ENCODE data around the gene EREG.
"Not testable (repeated sequence)": the region's sequence is repeated elsewhere in the genome, so short reads cannot be mapped to it uniquely, and the experiment has no call there.

The EREG gene

GRCh38 chr4:74330295-74330750, 34.6 kb upstream of the EREG start:
- Mint-ChIP-seq H3K4me3 (no peak overlapping the region), H3K27me3 (peaks cover 17 to 19% of the 10 kb centered on the region in 2 donors), H3K9me3 (peaks cover 0 to 3% of the 10 kb centered on the region in 2 donors), H3K4me1 (peaks cover 0 to 1% of the 10 kb centered on the region in 2 donors), H3K27ac (no peak overlapping the region), H3K36me3 (no peaks in the 10 kb centered on the region)
- DNase-seq = no peak
- no peak for ATAC-seq (replicated peaks)

- H3K27me3 Mint-ChIP-seq = peaks cover 17 to 19% of the 10 kb centered on the region in 2 donors
- H3K9me3 Mint-ChIP-seq = peaks cover 0 to 3% of the 10 kb centered on the region in 2 donors
- peaks cover 1 to 8% of the 10 kb centered on the region in 2 donors for H3K4me1 Mint-ChIP-seq
- ATAC-seq (replicated peaks) (no peak), DNase-seq (no peak)
- no peak overlapping the region for H3K27ac Mint-ChIP-seq
- no peak overlapping the region for H3K4me3 Mint-ChIP-seq
- H3K36me3 Mint-ChIP-seq = no peaks in the 10 kb centered on the region
These were observed 33.7 kb upstream of the EREG start for GRCh38 chr4:74331252-74331651.

DNA sequence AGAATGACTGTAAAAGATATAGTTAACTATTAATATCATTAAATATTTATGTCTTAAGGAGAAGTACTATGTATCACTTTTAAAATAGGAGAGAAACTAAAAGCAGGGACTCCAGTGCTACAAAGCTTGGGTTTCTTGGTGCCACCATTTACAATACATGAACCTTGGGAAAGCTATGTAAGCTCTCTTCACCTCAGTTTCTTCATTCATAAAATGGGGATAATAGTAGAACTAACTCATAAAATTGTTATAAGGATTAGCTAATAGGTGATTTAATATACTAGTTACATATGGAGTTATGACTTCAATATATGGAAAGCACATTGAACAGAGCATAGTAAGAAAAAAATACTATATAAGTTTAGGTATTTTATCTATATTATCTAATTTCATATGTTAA, 33.0 kb upstream of the EREG start:
- Mint-ChIP-seq H3K4me1 (peaks cover 1 to 8% of the 10 kb centered on the region in 2 donors), H3K4me3 (no peak overlapping the region), H3K36me3 (no peaks in the 10 kb centered on the region), H3K27ac (no peak overlapping the region), H3K27me3 (peaks cover 17 to 19% of the 10 kb centered on the region in 2 donors), H3K9me3 (peaks cover 0 to 3% of the 10 kb centered on the region in 2 donors)
- DNase-seq (no peak), ATAC-seq (replicated peaks) (no peak)

DNA sequence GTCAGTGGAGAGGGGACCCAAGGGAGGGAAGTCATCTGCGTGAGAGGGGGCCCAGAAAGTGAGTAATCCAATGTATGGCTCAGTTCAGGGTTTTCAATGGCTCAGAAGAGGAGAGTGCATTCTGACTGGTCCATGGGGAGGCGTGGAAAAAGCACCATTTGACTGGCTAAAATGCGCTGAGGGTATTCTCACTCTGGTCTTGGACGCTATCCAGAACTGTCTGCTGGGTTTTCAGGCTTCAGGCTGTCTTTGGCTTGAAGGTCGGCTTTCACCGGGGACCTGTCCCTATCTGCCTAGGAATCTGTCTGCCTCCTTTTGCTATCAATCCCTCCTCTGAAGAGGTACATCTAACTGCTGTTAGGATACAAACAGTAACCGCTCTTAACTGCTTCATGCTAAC, 30.3 kb upstream of the EREG start:
- Mint-ChIP-seq H3K27ac (no peak overlapping the region), H3K36me3 (no peaks in the 10 kb centered on the region), H3K4me3 (no peak overlapping the region), H3K9me3 (peaks cover 0 to 3% of the 10 kb centered on the region in 2 donors), H3K27me3 (peaks cover 5 to 8% of the 10 kb centered on the region in 2 donors), H3K4me1 (peaks cover 1 to 8% of the 10 kb centered on the region in 2 donors)
- no peak for ATAC-seq (replicated peaks)
- no peak for DNase-seq

- Mint-ChIP-seq H3K36me3 (no peaks in the 10 kb centered on the region), H3K4me1 (peaks cover 1 to 8% of the 10 kb centered on the region in 2 donors), H3K27ac (no peak overlapping the region), H3K4me3 (no peak overlapping the region), H3K9me3 (peaks cover 0 to 6% of the 10 kb centered on the region in 2 donors), H3K27me3 (peaks cover 8 to 9% of the 10 kb centered on the region in 2 donors)
- ATAC-seq (replicated peaks) = peak in 1 of 2 donors; percentile 78
- DNase-seq = no peak
These were observed 29.5 kb upstream of the EREG start for GRCh38 chr4:74335341-74336021.

DNA sequence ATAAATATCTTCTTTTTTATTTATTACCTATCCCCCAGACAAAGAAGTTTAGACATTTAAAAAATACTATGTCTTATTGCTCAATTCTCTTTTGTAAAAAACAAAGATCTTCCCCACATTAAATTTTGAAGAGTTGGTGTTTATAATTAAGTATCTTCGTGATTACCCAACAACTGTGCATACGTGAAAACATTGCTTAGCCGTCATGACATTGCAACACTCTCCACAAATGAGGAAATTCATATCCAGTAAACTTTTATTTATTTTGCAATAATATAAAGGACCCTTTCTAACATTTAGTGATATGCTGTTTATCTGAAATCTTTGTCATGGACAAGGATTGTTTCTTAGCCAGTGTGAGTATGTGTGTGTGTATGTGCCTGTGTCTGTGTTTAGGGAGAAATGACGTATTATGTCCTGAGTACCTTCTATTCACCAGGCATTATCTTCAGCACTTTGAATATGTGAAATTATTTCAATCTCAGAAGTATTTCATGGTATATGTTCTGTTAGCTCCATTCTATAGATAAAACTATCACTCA, 26.1 kb upstream of the EREG start:
- Mint-ChIP-seq H3K4me3 (no peak overlapping the region), H3K27ac (no peak overlapping the region), H3K36me3 (no peaks in the 10 kb centered on the region), H3K27me3 (peaks cover 21 to 22% of the 10 kb centered on the region in 2 donors), H3K4me1 (peaks cover 1 to 8% of the 10 kb centered on the region in 2 donors), H3K9me3 (peaks cover 12 to 16% of the 10 kb centered on the region in 2 donors)
- ATAC-seq (replicated peaks) (no peak), DNase-seq (no peak)

DNA sequence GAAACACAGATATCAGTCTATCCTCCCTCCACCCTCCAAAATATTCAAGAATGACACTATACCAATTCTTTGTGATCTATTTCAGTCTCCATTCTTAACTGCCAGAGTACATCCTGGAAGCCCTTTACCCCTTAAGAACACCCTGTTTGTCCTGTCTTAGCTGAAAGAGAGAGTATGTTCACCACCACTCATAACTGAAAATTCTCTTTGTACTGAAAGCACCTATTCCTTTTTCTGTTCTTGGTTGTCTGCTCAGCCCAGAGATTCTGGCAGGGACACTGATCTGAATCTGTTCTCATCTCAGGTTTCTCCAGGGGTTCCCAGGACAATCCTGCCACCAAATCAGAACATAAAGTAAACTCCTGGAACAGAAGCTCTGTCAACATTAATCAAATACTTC, 25.4 kb upstream of the EREG start:
- ATAC-seq (replicated peaks) = no peak
- H3K27ac Mint-ChIP-seq = no peak overlapping the region

DNA sequence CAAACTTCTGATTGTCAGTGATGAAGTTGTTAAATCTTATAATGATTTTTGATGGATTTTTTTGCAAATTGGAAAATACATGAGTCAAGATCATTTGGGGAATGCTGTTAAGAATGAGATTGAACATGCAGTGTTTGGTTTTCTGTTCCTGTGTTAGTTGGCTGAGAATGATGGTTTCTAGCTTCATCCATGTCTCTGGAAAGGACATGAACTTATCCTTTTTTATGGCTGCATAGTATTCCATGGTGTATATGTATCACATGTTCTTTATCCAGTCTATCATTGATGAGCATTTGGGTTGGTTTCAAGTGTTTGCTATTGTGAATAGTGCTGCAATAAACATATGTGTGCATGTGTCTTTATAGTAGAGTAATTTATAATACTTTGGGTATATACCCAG, 24.5 kb upstream of the EREG start:
- not testable (repeated sequence) for H3K27ac Mint-ChIP-seq; H3K4me3 Mint-ChIP-seq; DNase-seq; ATAC-seq (replicated peaks); H3K36me3 Mint-ChIP-seq; H3K4me1 Mint-ChIP-seq
- H3K27me3 Mint-ChIP-seq = peaks cover 14 to 17% of the 10 kb centered on the region in 2 donors
- H3K9me3 Mint-ChIP-seq = peaks cover 16 to 25% of the 10 kb centered on the region in 2 donors

More for the DNA sequence above, 25.4 kb upstream of the EREG start:
- Mint-ChIP-seq H3K9me3 (peaks cover 14 to 18% of the 10 kb centered on the region in 2 donors), H3K27me3 (peaks cover 15 to 18% of the 10 kb centered on the region in 2 donors), H3K4me3 (no peak overlapping the region), H3K36me3 (peaks cover 0 to 3% of the 10 kb centered on the region in 2 donors), H3K4me1 (peaks cover 1 to 8% of the 10 kb centered on the region in 2 donors)
- DNase-seq = no peak

DNA sequence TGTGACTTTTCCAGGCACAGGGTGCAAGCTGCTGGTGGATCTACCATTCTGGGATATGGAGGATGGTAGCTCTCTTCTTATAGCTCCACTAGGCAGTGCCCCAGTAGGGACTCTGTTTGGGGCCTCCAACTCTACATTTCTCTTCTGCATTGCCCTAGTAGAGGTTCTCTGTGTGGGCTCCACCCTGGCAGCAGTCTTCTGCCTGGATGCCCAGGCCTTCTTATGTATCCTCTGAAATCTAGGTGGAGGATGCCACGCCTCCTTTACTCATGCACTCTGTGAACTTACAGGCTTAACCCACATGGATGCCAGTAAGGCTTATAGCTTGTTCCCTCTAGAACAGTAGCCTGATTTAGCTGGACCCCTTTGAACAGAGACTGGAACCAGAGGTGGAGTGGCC, 20.9 kb upstream of the EREG start:
- no peak for DNase-seq
- H3K4me3 Mint-ChIP-seq = no peak overlapping the region
- no peak for ATAC-seq (replicated peaks)
- no peaks in the 10 kb centered on the region for H3K4me1 Mint-ChIP-seq
- H3K9me3 Mint-ChIP-seq = peaks cover 16 to 26% of the 10 kb centered on the region in 2 donors
- no peak overlapping the region for H3K27ac Mint-ChIP-seq
- H3K36me3 Mint-ChIP-seq = peaks cover 0 to 3% of the 10 kb centered on the region in 2 donors
- H3K27me3 Mint-ChIP-seq = peaks cover 17 to 30% of the 10 kb centered on the region in 2 donors

GRCh38 chr4:74353858-74354257, 11.1 kb upstream of the EREG start:
- Mint-ChIP-seq H3K9me3 (no peaks in the 10 kb centered on the region), H3K36me3 (no peaks in the 10 kb centered on the region), H3K27me3 (peaks cover 5 to 8% of the 10 kb centered on the region in 2 donors), H3K27ac (no peak overlapping the region), H3K4me1 (peaks cover 0 to 7% of the 10 kb centered on the region in 2 donors), H3K4me3 (no peak overlapping the region)
- ATAC-seq (replicated peaks) = no peak
- DNase-seq = no peak

GRCh38 chr4:74357965-74358364, 7.0 kb upstream of the EREG start:
- ATAC-seq (replicated peaks) = no peak
- Mint-ChIP-seq H3K27ac (no peak overlapping the region), H3K4me1 (peaks cover 0 to 7% of the 10 kb centered on the region in 2 donors), H3K9me3 (no peaks in the 10 kb centered on the region), H3K4me3 (no peak overlapping the region), H3K27me3 (peaks cover 10 to 11% of the 10 kb centered on the region in 2 donors), H3K36me3 (peaks cover 0 to 2% of the 10 kb centered on the region in 2 donors)
- no peak for DNase-seq

DNA sequence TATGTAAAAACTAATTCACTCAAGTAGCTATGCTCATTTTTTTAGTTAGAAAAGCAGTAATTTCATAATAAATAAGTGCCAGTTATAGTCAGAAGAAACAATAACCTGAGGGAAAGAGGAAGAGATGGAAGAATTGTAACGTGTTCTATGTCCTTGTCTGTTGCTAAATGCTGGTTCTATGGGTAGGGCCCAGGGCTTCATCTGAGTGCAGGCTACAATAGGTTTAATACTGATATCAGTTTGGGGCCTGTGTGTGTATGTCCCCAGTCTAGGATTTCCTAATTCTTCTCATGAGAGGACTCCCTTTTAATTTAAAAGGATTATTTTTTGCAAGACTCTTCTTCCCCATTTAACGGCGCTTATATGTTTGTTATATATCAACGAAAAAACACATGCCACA, 3.3 kb upstream of the EREG start:
- H3K9me3 Mint-ChIP-seq = no peaks in the 10 kb centered on the region
- DNase-seq (no peak), ATAC-seq (replicated peaks) (no peak)
- H3K36me3 Mint-ChIP-seq = peaks cover 0 to 3% of the 10 kb centered on the region in 2 donors
- peaks cover 15 to 19% of the 10 kb centered on the region in 2 donors for H3K4me1 Mint-ChIP-seq
- H3K27me3 Mint-ChIP-seq = peaks cover 26 to 37% of the 10 kb centered on the region in 2 donors
- H3K4me3 Mint-ChIP-seq = no peak overlapping the region
- H3K27ac Mint-ChIP-seq = no peak overlapping the region

GRCh38 chr4:74362347-74362746, 2.6 kb upstream of the EREG start:
- Mint-ChIP-seq H3K4me3 (no peak overlapping the region), H3K9me3 (no peaks in the 10 kb centered on the region), H3K36me3 (peaks cover 0 to 3% of the 10 kb centered on the region in 2 donors), H3K4me1 (peaks cover 15 to 19% of the 10 kb centered on the region in 2 donors), H3K27ac (no peak overlapping the region), H3K27me3 (peaks cover 26 to 42% of the 10 kb centered on the region in 2 donors)
- DNase-seq = no peak
- ATAC-seq (replicated peaks) = no peak

DNA sequence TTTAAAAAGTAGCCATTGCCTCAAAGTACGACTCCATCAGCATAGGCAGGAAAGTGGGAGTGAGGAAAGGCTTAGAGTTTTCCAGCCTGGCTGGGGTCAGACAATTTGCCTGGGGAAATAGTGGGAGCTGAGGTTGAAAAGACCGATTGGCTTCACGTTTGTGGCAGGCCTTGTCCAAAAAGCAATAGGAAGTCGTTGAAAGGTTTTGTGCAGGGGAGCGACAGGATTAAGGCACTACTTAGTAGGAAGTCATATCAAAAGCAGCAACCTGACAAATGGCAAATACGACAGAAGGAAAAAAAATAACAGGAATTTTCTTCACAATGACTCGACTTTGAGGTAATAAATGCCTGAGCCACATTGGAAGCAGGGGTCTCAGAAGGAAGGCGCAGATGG, 691 bp upstream of the EREG start:
- ATAC-seq (replicated peaks) = peak in 1 of 2 donors; percentile 19

DNA sequence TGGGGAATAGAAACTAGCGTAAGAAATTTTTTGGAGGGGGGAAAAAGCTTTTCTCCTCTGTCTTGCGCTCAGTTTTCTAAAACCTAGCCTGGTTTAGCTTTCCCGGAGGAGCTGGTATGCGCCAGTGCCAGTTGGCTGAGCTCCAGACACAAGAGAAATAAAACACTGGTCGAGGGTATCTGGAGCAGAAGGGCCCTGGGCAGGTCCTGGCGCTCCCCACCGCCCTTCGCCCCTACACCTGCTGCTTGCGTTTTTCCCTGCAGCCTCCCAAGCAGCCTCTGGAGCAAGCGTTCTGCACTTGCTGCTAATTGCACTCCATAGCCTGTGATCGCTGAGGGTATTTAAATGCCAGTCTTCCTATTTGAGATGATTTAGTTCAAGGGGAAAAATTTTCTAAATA, 816 bp downstream of the EREG start:
- ATAC-seq (replicated peaks) = no peak
- Mint-ChIP-seq H3K27ac (no peak overlapping the region), H3K36me3 (peaks cover 0 to 3% of the 10 kb centered on the region in 2 donors), H3K4me3 (peak overlapping the region in 1 of 2 donors; percentile 8), H3K27me3 (peaks cover 31 to 42% of the 10 kb centered on the region in 2 donors), H3K9me3 (no peaks in the 10 kb centered on the region), H3K4me1 (peaks cover 15 to 19% of the 10 kb centered on the region in 2 donors)
- no peak for DNase-seq

More for the DNA sequence above, 691 bp upstream of the EREG start:
- peak overlapping the region; percentile 2 for H3K27ac Mint-ChIP-seq
- H3K9me3 Mint-ChIP-seq = no peaks in the 10 kb centered on the region
- no peak for DNase-seq
- H3K27me3 Mint-ChIP-seq = peaks cover 26 to 42% of the 10 kb centered on the region in 2 donors
- H3K4me1 Mint-ChIP-seq = peaks cover 15 to 19% of the 10 kb centered on the region in 2 donors
- peaks cover 0 to 3% of the 10 kb centered on the region in 2 donors for H3K36me3 Mint-ChIP-seq
- H3K4me3 Mint-ChIP-seq = peak overlapping the region; percentile 80 to 84

Data from stimulated activated naive B cell treated with anti-CD40 and anti-IgM and Interleukin-4, amounts not matched to agents 10 μg/mL and 1 μg/mL and 100 μg/mL, for 72 hours (primary cell).